GM23338 (cell line): ENCODE measurements around the gene MEOX2. TPM values are rescaled to one million over a fixed set of nuclear protein-coding genes. Genes with fewer than 3 reads are reported as not detected.

Experiments used
- ATAC-seq: fragments of 200-7000 bp; cut with Tn5 transposase; 3 replicates; pipeline ENCODE4 v1.9.1; 2020
- DNase-seq: peaks from one replicate; pipeline ENCODE4 v3.0.0-alpha.2; 2015; ENCODE audit warnings: low spot score
- H2AFZ ChIP-seq: fragments of 200-600 bp; sonication (generic); 2 replicates; pipeline ENCODE4 v1.8.0; 2016; ENCODE audit warnings: antibody characterized with exemption, mild to moderate bottlenecking, moderate library complexity
- H3F3A ChIP-seq: fragments of 200-600 bp; sonication (generic); replicated peaks from 2 replicates; pipeline ENCODE4 v1.8.0; 2017; ENCODE audit warnings: antibody characterized with exemption, mixed run types, low read depth
- H3K27ac ChIP-seq: fragments of 200-600 bp; sonication (generic); 2 replicates; pipeline ENCODE4 v1.6.1; 2016; ENCODE audit warnings: low read depth
- H3K27me3 ChIP-seq: fragments of 200-600 bp; sonication (generic); 2 replicates; pipeline ENCODE4 v1.8.0; 2016; ENCODE audit warnings: mild to moderate bottlenecking, mixed run types, moderate library complexity; ENCODE audit not compliant: insufficient read depth
- H3K36me3 ChIP-seq: fragments of 200-600 bp; sonication (generic); 2 replicates; pipeline ENCODE4 v1.8.0; 2016; ENCODE audit warnings: mild to moderate bottlenecking; ENCODE audit not compliant: insufficient read depth
- H3K4me1 ChIP-seq: fragments of 200-600 bp; sonication (generic); 2 replicates; pipeline ENCODE4 v1.8.0; 2016; ENCODE audit warnings: mild to moderate bottlenecking, moderate library complexity; ENCODE audit not compliant: insufficient read depth
- H3K4me2 ChIP-seq: fragments of 200-600 bp; sonication (generic); 2 replicates; pipeline ENCODE4 v1.7.1; 2017; ENCODE audit warnings: mixed run types
- H3K4me3 ChIP-seq: fragments of 200-600 bp; sonication (generic); 2 replicates; pipeline ENCODE4 v1.6.1; 2016; ENCODE audit warnings: mixed run types
- H3K79me2 ChIP-seq: fragments of 200-600 bp; sonication (generic); replicated peaks from 2 replicates; pipeline ENCODE4 v1.8.0; 2017; ENCODE audit warnings: mild to moderate bottlenecking; ENCODE audit not compliant: insufficient read depth
- H3K9me2 ChIP-seq: fragments of 200-600 bp; sonication (generic); 2 replicates; pipeline ENCODE4 v1.8.0; 2017; ENCODE audit not compliant: insufficient read depth
- H4K20me1 ChIP-seq: fragments of 200-600 bp; sonication (generic); replicated peaks from 2 replicates; pipeline ENCODE4 v1.8.0; 2017; ENCODE audit warnings: mild to moderate bottlenecking; ENCODE audit not compliant: insufficient read depth
- H3K27ac Mint-ChIP-seq: 2 replicates; pipeline ENCODE4 v1.8.0; 2020; ENCODE audit warnings: inconsistent platforms, mild to moderate bottlenecking, moderate library complexity, mixed read lengths
- H3K27me3 Mint-ChIP-seq: 3 replicates; pipeline ENCODE4 v1.8.0; 2022; ENCODE audit warnings: low read depth, mild to moderate bottlenecking, moderate library complexity, mixed read lengths, inconsistent platforms; ENCODE audit not compliant: insufficient read depth, poor library complexity
- H3K36me3 Mint-ChIP-seq: 3 replicates; pipeline ENCODE4 v1.8.0; 2021; ENCODE audit warnings: low read depth, mild to moderate bottlenecking, inconsistent platforms, moderate library complexity, mixed read lengths
- H3K4me1 Mint-ChIP-seq: 3 replicates; pipeline ENCODE4 v1.8.0; 2020; ENCODE audit warnings: mild to moderate bottlenecking, inconsistent platforms, mixed read lengths
- H3K4me3 Mint-ChIP-seq: 3 replicates; pipeline ENCODE4 v1.8.0; 2021; ENCODE audit warnings: moderate library complexity, mild to moderate bottlenecking, inconsistent platforms, mixed read lengths
- H3K9me3 Mint-ChIP-seq: 3 replicates; pipeline ENCODE4 v1.8.0; 2020; ENCODE audit warnings: moderate library complexity, mild to moderate bottlenecking, inconsistent platforms, mixed read lengths
- CREB1 ChIP-seq: fragments of 250-450 bp; sonication (Bioruptor Pico); IDR thresholded peaks from 2 replicates; pipeline ENCODE4 v1.5.0; 2020; ENCODE audit warnings: low read depth, mild to moderate bottlenecking, moderate library complexity
- EZH2 ChIP-seq: fragments of 200-600 bp; sonication (generic); IDR thresholded peaks from one replicate; pipeline ENCODE4 v1.8.0; 2017; ENCODE audit warnings: antibody characterized with exemption, mild to moderate bottlenecking, low read depth; ENCODE audit not compliant: unreplicated experiment
- EZH2phosphoT487 ChIP-seq: fragments of 200-600 bp; sonication (generic); IDR thresholded peaks from one replicate; pipeline ENCODE4 v1.8.1; 2018; ENCODE audit warnings: antibody characterized with exemption; ENCODE audit not compliant: unreplicated experiment
- JUNB ChIP-seq: IDR thresholded peaks from one replicate; pipeline ENCODE4 v1.6.1; 2016; ENCODE audit warnings: antibody characterized with exemption; ENCODE audit not compliant: unreplicated experiment
- NANOG ChIP-seq: IDR thresholded peaks from 2 replicates; pipeline ENCODE4 v1.6.1; 2016; ENCODE audit warnings: antibody characterized with exemption, borderline replicate concordance
- POLR2AphosphoS5 ChIP-seq: IDR thresholded peaks from 2 replicates; pipeline ENCODE4 v1.6.1; 2016; ENCODE audit warnings: antibody characterized with exemption, low read depth
- STAT1 ChIP-seq: IDR thresholded peaks from one replicate; pipeline ENCODE4 v1.6.1; 2016; ENCODE audit warnings: antibody characterized with exemption; ENCODE audit not compliant: unreplicated experiment
- ZNF114 ChIP-seq: fragments of 250-450 bp; sonication (Bioruptor Pico); IDR thresholded peaks from 2 replicates; pipeline ENCODE4 v1.5.0; 2020; ENCODE audit warnings: mild to moderate bottlenecking, moderate library complexity
- ZNF331 ChIP-seq: fragments of 250-450 bp; sonication (Bioruptor Pico); IDR thresholded peaks from 2 replicates; pipeline ENCODE4 v1.5.0; 2020; ENCODE audit warnings: low read depth, mild to moderate bottlenecking, moderate library complexity
- polyA plus RNA-seq: library from polyadenylated mRNA; unstranded; fragments of >200 nt; fragmentation: Nextera tagmentation; extraction: Ambion mirVana; gene quantifications from 2 replicates; pipeline ENCODE4 v1.2.1, GENCODE V29; 2016
- total RNA-seq: library from RNA; depleted of rRNA; stranded (reverse); fragments of >200 nt; shearing (Covaris generic); gene quantifications from 2 replicates; pipeline ENCODE4 v1.2.3, GENCODE V29; 2014
- TF ChIP-seq, protein P1 (sequence below): IDR thresholded peaks from one replicate; pipeline ENCODE4 v1.6.1; 2018; ENCODE audit warnings: antibody characterized with exemption; ENCODE audit not compliant: unreplicated experiment
- TF ChIP-seq, protein P2 (sequence below), 2 experiments: fragments of 200-600 bp in 1 of 2; sonication (generic) in 1 of 2; conservative IDR thresholded peaks; 2 replicates each; pipeline versions ENCODE4 v1.5.1 to v1.6.1; 2016 to 2017; ENCODE audit warnings: antibody characterized with exemption in 2 of 2, low read depth in 2 of 2, mild to moderate bottlenecking in 2 of 2, moderate library complexity in 1 of 2
- TF ChIP-seq, protein P3 (sequence below): IDR thresholded peaks from 2 replicates; pipeline ENCODE4 v1.6.1; 2016; ENCODE audit warnings: antibody characterized with exemption
- TF ChIP-seq, protein P4 (sequence below): fragments of 250-450 bp; sonication (Bioruptor Pico); IDR thresholded peaks from 2 replicates; pipeline ENCODE4 v1.5.0; 2020; ENCODE audit warnings: mild to moderate bottlenecking, moderate library complexity

MEOX2 gene
- total and polyA plus RNA-seq, 2 experiments from 2014 or later, result 0.50 to 1.2 TPM

DNA sequence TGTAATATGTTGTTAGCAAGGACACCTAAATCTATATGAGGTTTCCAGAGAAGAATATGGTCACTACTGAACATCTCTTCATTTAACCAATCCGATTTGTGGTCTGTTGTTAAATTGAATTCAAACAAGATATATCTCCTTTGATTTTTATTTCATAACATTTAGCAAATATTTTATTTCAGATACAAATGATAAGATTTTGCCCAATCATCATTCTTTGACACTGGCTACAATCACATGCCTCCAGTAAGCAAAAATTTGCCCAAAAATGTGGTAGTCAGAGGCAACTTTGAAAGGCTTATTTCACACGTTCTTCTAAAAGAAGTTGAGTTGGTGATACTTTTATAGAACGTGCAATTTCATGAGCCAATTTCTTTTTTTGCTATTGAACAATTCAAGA is 79.9 kb downstream of the MEOX2 start:
- TF ChIP-seq NANOG, result no peak
- no peak for TF ChIP-seq POLR2AphosphoS5
- no peak for TF ChIP-seq ZNF331 (CRISPR knock-in tag)
- no peak for TF ChIP-seq CREB1 (CRISPR knock-in tag)
- TF ChIP-seq, protein P1, sequence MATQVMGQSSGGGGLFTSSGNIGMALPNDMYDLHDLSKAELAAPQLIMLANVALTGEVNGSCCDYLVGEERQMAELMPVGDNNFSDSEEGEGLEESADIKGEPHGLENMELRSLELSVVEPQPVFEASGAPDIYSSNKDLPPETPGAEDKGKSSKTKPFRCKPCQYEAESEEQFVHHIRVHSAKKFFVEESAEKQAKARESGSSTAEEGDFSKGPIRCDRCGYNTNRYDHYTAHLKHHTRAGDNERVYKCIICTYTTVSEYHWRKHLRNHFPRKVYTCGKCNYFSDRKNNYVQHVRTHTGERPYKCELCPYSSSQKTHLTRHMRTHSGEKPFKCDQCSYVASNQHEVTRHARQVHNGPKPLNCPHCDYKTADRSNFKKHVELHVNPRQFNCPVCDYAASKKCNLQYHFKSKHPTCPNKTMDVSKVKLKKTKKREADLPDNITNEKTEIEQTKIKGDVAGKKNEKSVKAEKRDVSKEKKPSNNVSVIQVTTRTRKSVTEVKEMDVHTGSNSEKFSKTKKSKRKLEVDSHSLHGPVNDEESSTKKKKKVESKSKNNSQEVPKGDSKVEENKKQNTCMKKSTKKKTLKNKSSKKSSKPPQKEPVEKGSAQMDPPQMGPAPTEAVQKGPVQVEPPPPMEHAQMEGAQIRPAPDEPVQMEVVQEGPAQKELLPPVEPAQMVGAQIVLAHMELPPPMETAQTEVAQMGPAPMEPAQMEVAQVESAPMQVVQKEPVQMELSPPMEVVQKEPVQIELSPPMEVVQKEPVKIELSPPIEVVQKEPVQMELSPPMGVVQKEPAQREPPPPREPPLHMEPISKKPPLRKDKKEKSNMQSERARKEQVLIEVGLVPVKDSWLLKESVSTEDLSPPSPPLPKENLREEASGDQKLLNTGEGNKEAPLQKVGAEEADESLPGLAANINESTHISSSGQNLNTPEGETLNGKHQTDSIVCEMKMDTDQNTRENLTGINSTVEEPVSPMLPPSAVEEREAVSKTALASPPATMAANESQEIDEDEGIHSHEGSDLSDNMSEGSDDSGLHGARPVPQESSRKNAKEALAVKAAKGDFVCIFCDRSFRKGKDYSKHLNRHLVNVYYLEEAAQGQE, result no peak
- no peak for TF ChIP-seq STAT1
- TF ChIP-seq, protein P2, sequence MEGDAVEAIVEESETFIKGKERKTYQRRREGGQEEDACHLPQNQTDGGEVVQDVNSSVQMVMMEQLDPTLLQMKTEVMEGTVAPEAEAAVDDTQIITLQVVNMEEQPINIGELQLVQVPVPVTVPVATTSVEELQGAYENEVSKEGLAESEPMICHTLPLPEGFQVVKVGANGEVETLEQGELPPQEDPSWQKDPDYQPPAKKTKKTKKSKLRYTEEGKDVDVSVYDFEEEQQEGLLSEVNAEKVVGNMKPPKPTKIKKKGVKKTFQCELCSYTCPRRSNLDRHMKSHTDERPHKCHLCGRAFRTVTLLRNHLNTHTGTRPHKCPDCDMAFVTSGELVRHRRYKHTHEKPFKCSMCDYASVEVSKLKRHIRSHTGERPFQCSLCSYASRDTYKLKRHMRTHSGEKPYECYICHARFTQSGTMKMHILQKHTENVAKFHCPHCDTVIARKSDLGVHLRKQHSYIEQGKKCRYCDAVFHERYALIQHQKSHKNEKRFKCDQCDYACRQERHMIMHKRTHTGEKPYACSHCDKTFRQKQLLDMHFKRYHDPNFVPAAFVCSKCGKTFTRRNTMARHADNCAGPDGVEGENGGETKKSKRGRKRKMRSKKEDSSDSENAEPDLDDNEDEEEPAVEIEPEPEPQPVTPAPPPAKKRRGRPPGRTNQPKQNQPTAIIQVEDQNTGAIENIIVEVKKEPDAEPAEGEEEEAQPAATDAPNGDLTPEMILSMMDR (conservative IDR thresholded peaks at IDR 0.05; ENCODE audit: low read depth in 2 of 2), result no peak
- no peak for TF ChIP-seq ZNF114 (CRISPR knock-in tag)
- TF ChIP-seq, protein P3, sequence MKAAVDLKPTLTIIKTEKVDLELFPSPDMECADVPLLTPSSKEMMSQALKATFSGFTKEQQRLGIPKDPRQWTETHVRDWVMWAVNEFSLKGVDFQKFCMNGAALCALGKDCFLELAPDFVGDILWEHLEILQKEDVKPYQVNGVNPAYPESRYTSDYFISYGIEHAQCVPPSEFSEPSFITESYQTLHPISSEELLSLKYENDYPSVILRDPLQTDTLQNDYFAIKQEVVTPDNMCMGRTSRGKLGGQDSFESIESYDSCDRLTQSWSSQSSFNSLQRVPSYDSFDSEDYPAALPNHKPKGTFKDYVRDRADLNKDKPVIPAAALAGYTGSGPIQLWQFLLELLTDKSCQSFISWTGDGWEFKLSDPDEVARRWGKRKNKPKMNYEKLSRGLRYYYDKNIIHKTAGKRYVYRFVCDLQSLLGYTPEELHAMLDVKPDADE, result no peak
- TF ChIP-seq EZH2phosphoT487, result no peak
- no peak for TF ChIP-seq JUNB
- no peak for TF ChIP-seq EZH2
- TF ChIP-seq, protein P4, sequence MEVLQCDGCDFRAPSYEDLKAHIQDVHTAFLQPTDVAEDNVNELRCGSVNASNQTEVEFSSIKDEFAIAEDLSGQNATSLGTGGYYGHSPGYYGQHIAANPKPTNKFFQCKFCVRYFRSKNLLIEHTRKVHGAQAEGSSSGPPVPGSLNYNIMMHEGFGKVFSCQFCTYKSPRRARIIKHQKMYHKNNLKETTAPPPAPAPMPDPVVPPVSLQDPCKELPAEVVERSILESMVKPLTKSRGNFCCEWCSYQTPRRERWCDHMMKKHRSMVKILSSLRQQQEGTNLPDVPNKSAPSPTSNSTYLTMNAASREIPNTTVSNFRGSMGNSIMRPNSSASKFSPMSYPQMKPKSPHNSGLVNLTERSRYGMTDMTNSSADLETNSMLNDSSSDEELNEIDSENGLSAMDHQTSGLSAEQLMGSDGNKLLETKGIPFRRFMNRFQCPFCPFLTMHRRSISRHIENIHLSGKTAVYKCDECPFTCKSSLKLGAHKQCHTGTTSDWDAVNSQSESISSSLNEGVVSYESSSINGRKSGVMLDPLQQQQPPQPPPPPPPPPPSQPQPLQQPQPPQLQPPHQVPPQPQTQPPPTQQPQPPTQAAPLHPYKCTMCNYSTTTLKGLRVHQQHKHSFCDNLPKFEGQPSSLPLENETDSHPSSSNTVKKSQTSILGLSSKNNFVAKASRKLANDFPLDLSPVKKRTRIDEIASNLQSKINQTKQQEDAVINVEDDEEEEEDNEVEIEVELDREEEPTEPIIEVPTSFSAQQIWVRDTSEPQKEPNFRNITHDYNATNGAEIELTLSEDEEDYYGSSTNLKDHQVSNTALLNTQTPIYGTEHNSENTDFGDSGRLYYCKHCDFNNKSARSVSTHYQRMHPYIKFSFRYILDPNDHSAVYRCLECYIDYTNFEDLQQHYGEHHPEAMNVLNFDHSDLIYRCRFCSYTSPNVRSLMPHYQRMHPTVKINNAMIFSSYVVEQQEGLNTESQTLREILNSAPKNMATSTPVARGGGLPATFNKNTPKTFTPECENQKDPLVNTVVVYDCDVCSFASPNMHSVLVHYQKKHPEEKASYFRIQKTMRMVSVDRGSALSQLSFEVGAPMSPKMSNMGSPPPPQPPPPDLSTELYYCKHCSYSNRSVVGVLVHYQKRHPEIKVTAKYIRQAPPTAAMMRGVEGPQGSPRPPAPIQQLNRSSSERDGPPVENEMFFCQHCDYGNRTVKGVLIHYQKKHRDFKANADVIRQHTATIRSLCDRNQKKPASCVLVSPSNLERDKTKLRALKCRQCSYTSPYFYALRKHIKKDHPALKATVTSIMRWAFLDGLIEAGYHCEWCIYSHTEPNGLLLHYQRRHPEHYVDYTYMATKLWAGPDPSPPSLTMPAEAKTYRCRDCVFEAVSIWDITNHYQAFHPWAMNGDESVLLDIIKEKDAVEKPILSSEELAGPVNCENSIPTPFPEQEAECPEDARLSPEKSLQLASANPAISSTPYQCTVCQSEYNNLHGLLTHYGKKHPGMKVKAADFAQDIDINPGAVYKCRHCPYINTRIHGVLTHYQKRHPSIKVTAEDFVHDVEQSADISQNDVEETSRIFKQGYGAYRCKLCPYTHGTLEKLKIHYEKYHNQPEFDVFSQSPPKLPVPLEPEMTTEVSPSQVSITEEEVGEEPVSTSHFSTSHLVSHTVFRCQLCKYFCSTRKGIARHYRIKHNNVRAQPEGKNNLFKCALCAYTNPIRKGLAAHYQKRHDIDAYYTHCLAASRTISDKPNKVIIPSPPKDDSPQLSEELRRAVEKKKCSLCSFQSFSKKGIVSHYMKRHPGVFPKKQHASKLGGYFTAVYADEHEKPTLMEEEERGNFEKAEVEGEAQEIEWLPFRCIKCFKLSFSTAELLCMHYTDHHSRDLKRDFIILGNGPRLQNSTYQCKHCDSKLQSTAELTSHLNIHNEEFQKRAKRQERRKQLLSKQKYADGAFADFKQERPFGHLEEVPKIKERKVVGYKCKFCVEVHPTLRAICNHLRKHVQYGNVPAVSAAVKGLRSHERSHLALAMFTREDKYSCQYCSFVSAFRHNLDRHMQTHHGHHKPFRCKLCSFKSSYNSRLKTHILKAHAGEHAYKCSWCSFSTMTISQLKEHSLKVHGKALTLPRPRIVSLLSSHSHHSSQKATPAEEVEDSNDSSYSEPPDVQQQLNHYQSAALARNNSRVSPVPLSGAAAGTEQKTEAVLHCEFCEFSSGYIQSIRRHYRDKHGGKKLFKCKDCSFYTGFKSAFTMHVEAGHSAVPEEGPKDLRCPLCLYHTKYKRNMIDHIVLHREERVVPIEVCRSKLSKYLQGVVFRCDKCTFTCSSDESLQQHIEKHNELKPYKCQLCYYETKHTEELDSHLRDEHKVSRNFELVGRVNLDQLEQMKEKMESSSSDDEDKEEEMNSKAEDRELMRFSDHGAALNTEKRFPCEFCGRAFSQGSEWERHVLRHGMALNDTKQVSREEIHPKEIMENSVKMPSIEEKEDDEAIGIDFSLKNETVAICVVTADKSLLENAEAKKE, result no peak
- H4K20me1 ChIP-seq, result no peaks in the 10 kb centered on the region
- H3K9me3 Mint-ChIP-seq, result no peaks in the 10 kb centered on the region
- H3K4me1 Mint-ChIP-seq, result peaks cover 5% of the 10 kb centered on the region; the same call in 2 of the 3 replicates
- no peaks in the 10 kb centered on the region for H3F3A ChIP-seq
- no peak overlapping the region for H3K27ac ChIP-seq
- H3K36me3 Mint-ChIP-seq, result no peaks in the 10 kb centered on the region
- no peak overlapping the region for H3K4me3 ChIP-seq
- no peak overlapping the region for H3K4me2 ChIP-seq
- H3K4me3 Mint-ChIP-seq, result no peak overlapping the region
- ATAC-seq (no peak), DNase-seq (no peak)
- no peaks in the 10 kb centered on the region for H3K79me2 ChIP-seq
- peaks cover 9% of the 10 kb centered on the region; the same call in 1 of the 2 replicates for H3K4me1 ChIP-seq
- H3K9me2 ChIP-seq, result no peaks in the 10 kb centered on the region
- no peak overlapping the region for H2AFZ ChIP-seq
- H3K27me3 Mint-ChIP-seq, result peaks cover 3% of the 10 kb centered on the region
- no peaks in the 10 kb centered on the region for H3K27me3 ChIP-seq
- H3K36me3 ChIP-seq, result no peaks in the 10 kb centered on the region
- H3K27ac Mint-ChIP-seq, result 0 out of 2 replicates have a peak overlapping the region, but pooled peaks have one; percentile 17
